ENCODE results near the gene VAPA.

- TF ChIP-seq POLR2A (IDR thresholded peaks at IDR 0.05) (no peak), CTCF (IDR thresholded peaks at IDR 0.05) (no peak)
Measured at GRCh38 chr18:9884090-9884489, 29.7 kb upstream of the VAPA start.
